K562 (cell line): ENCODE measurements around the gene OPCML. TPM values are rescaled to one million over a fixed set of nuclear protein-coding genes. Genes with fewer than 3 reads are reported as not detected.

ENCODE experiments used
- ATAC-seq: fragments of 200-7000 bp; cut with Tn5 transposase; 3 replicates; pipeline ENCODE4 v1.9.1; 2020; ENCODE audit warnings: moderate library complexity
- BruUV-seq: library from RNA; stranded (reverse); fragments of 400-500 nt; replicated peaks from 2 replicates; lab custom pipeline; 2021; lab: Mats Ljungman, UMichigan
- CTCF ChIA-PET: fragments of 300-600 bp; formaldehyde crosslinking; extraction: SDS; loops from one replicate; lab custom pipeline; 2021; ENCODE audit warnings: low intra/inter-chr PET ratio; lab: Yijun Ruan, JAX
- POLR2A ChIA-PET: fragments of 300-600, 350-650 bp; sonication (Branson Sonifier 250); formaldehyde crosslinking; extraction: SDS; loops from one replicate; lab custom pipeline; 2021; ENCODE audit warnings: antibody characterized with exemption, inconsistent platforms; lab: Yijun Ruan, JAX
- DNase-seq, 4 experiments: peaks; one replicate each; pipeline versions ENCODE4 v3.0.0 to v3.0.0-alpha.2; 2011 to 2018; ENCODE audit warnings: low spot score in 3 of 4, mixed read lengths in 3 of 4; ENCODE audit errors: extremely low read depth in 1 of 4
- FAIRE-seq: peaks from 2 replicates; lab custom pipeline; 2011; peaks lifted over from hg19 to GRCh38; lab: Jason Lieb, UNC
- H2AFZ ChIP-seq: 2 replicates; pipeline ENCODE4 v1.6.0; 2011; ENCODE audit warnings: low read depth, low read length, control low read depth, inconsistent platforms
- H3K27ac ChIP-seq: fragments of 200-600 bp; 3 replicates; pipeline ENCODE4 v1.8.0; 2011; ENCODE audit warnings: low read depth, mild to moderate bottlenecking, control low read depth, inconsistent platforms, low read length, moderate library complexity, mixed read lengths; ENCODE audit errors: extremely low read depth
- H3K27me3 ChIP-seq, 2 experiments: fragments of 300-600 bp in 1 of 2; 2 replicates in 1 of 2; 3 replicates in 1 of 2; pipeline versions ENCODE4 v1.6.0 to v1.8.0; 2011; ENCODE audit warnings: inconsistent platforms in 2 of 2, low read length in 2 of 2, mild to moderate bottlenecking in 1 of 2, mixed read lengths in 1 of 2, moderate library complexity in 1 of 2; ENCODE audit not compliant: control insufficient read depth in 2 of 2, insufficient read depth in 2 of 2
- H3K36me3 ChIP-seq: fragments of 300-600 bp; 3 replicates; pipeline ENCODE4 v1.8.0; 2011; ENCODE audit warnings: mild to moderate bottlenecking, low read length, inconsistent platforms; ENCODE audit not compliant: control insufficient read depth, insufficient read depth
- H3K4me1 ChIP-seq, 2 experiments: fragments of 200-600 bp in 1 of 2; replicated peaks in 1 of 2; 2 replicates in 1 of 2; 3 replicates in 1 of 2; pipeline versions ENCODE4 v1.5.1 to v1.8.0; 2011; ENCODE audit warnings: inconsistent platforms in 2 of 2, low read length in 2 of 2, mild to moderate bottlenecking in 1 of 2, mixed read lengths in 1 of 2, moderate library complexity in 1 of 2; ENCODE audit not compliant: control insufficient read depth in 2 of 2, insufficient read depth in 2 of 2
- H3K4me2 ChIP-seq: 2 replicates; pipeline ENCODE4 v1.6.1; 2011; ENCODE audit warnings: low read length, control low read depth, inconsistent platforms, mixed read lengths; ENCODE audit not compliant: insufficient read depth
- H3K4me3 ChIP-seq: fragments of 200-600 bp; sonication (generic), shearing (Covaris generic); 2 replicates; pipeline ENCODE4 v1.5.1; 2016; ENCODE audit warnings: control low read depth, inconsistent platforms
- H3K79me2 ChIP-seq: fragments of 200-600 bp; 3 replicates; pipeline ENCODE4 v1.8.0; 2011; ENCODE audit warnings: low read length, inconsistent platforms; ENCODE audit not compliant: control insufficient read depth, insufficient read depth
- H3K9ac ChIP-seq, 2 experiments: 2 replicates each; pipeline versions ENCODE4 v1.6.0 to v1.6.1; 2011; ENCODE audit warnings: low read depth in 2 of 2, low read length in 2 of 2, control low read depth in 1 of 2, inconsistent platforms in 1 of 2, mild to moderate bottlenecking in 1 of 2, mixed read lengths in 1 of 2; ENCODE audit not compliant: insufficient read depth in 1 of 2
- H3K9me1 ChIP-seq: one replicate; pipeline ENCODE4 v1.6.0; 2011; ENCODE audit warnings: inconsistent platforms, mild to moderate bottlenecking, low read length, moderate library complexity; ENCODE audit not compliant: control insufficient read depth, insufficient read depth
- H3K9me3 ChIP-seq: replicated peaks from 2 replicates; pipeline ENCODE4 v1.5.1; 2011; ENCODE audit warnings: low read depth, low read length, inconsistent platforms; ENCODE audit not compliant: control insufficient read depth, insufficient read depth
- H4K20me1 ChIP-seq: replicated peaks from 2 replicates; pipeline ENCODE4 v1.6.1; 2011; ENCODE audit warnings: low read length, inconsistent platforms, mixed read lengths; ENCODE audit not compliant: control insufficient read depth, insufficient read depth
- ATF7 ChIP-seq: fragments of 450-650 bp; IDR thresholded peaks from 2 replicates; pipeline ENCODE4 v1.7.1; 2014; ENCODE audit warnings: mild to moderate bottlenecking, moderate library complexity
- FOXM1 ChIP-seq, 2 experiments: fragments of 450-650 bp in 1 of 2; sonication (generic) in 1 of 2; formaldehyde crosslinking in 1 of 2; IDR thresholded peaks; 2 replicates each; pipeline versions ENCODE4 v1.6.1 to v1.9.0; 2017 to 2022; ENCODE audit warnings: low read depth in 2 of 2, mild to moderate bottlenecking in 2 of 2, missing genetic modification reagents in 1 of 2, moderate library complexity in 1 of 2
- GTF2E2 ChIP-seq: fragments of 200-800 bp; sonication (Bioruptor generic); IDR thresholded peaks from 2 replicates; pipeline ENCODE4 v1.6.1; 2016; ENCODE audit warnings: missing genetic modification characterization, missing compliant biosample characterization
- HDAC2 ChIP-seq: fragments of 450-650 bp; IDR thresholded peaks from 2 replicates; pipeline ENCODE4 v1.6.1; 2016; ENCODE audit warnings: mild to moderate bottlenecking
- MAFF ChIP-seq: IDR thresholded peaks from 2 replicates; pipeline ENCODE4 v1.6.1; 2012; ENCODE audit warnings: low read length, improper control_type of control experiment
- MECOM ChIP-seq: fragments of 250-450 bp; sonication (Bioruptor Pico); IDR thresholded peaks from 2 replicates; pipeline ENCODE4 v1.8.0; 2022; ENCODE audit warnings: inconsistent platforms
- NR2C1 ChIP-seq, 2 experiments: fragments of 450-650 bp; IDR thresholded peaks; 2 replicates each; pipeline ENCODE4 v1.6.1; 2017; ENCODE audit warnings: mild to moderate bottlenecking in 2 of 2, antibody characterized with exemption in 1 of 2, inconsistent platforms in 1 of 2, missing compliant biosample characterization in 1 of 2, missing genetic modification characterization in 1 of 2
- SETDB1 ChIP-seq: IDR thresholded peaks from one replicate; pipeline ENCODE4 v1.6.1; 2012; ENCODE audit warnings: low read length, control low read depth, inconsistent platforms
- SRSF7 ChIP-seq: fragments of 200-400 bp; formaldehyde crosslinking; optimal IDR thresholded peaks from 2 replicates; pipeline ENCODE3; 2017; ENCODE audit warnings: mild to moderate bottlenecking, low read depth, low read length
- ZNF143 ChIP-seq: sonication (generic); formaldehyde crosslinking; IDR thresholded peaks from 2 replicates; pipeline ENCODE4 v1.9.0; 2022; ENCODE audit warnings: mild to moderate bottlenecking, missing genetic modification reagents
- ZNF217 ChIP-seq: sonication (generic); formaldehyde crosslinking; IDR thresholded peaks from 2 replicates; pipeline ENCODE4 v1.8.0; 2022; ENCODE audit warnings: mild to moderate bottlenecking, missing genetic modification reagents
- ZNF699 ChIP-seq: fragments of 250-450 bp; sonication (Bioruptor Pico); IDR thresholded peaks from 2 replicates; pipeline ENCODE4 v1.8.0; 2021; ENCODE audit warnings: mild to moderate bottlenecking, moderate library complexity; ENCODE audit not compliant: insufficient replicate concordance
- WGBS: fragments of 100-300 bp; shearing (Covaris generic); methylation state at CpG from one replicate; pipeline ENCODE4 v1.1.6; 2016; ENCODE audit warnings: low coverage, mixed read lengths; ENCODE audit not compliant: insufficient coverage; ENCODE audit errors: missing lambda C conversion rate; 5-methylcytosine and 5-hydroxymethylcytosine counted together
- in situ Hi-C: fragments of 300-500 bp; cut with MboI; formaldehyde crosslinking; loops from 4 replicates; pipeline ENCODE4 v1.15.0; 2018; ENCODE audit warnings: inconsistent platforms, mixed read lengths
- intact Hi-C: fragments of 100-400 bp; cut with micrococcal nuclease; formaldehyde crosslinking; loops from 2 replicates; pipeline ENCODE4 v1.14.2; 2022
- polyA plus RNA-seq, 8 experiments: library from polyadenylated mRNA; depleted of rRNA in 4 of 8; stranded (reverse) in 5 of 8; unstranded in 3 of 8; fragments of >200 nt; fragmentation: Nextera tagmentation in 2 of 8; fragmentation: Illumina TruSeq in 1 of 8; extraction: Ambion mirVana in 2 of 8; extraction: Trizol in 1 of 8; gene quantifications; 2 replicates each; pipeline versions ENCODE4 v1.2.1 to v1.2.3, GENCODE V29; 2011 to 2014; ENCODE audit warnings: inconsistent platforms in 1 of 8, missing spikeins in 1 of 8
- total RNA-seq, 7 experiments: library from RNA; depleted of rRNA in 6 of 7; stranded (reverse); fragments of >200 nt in 6 of 7; fragmentation: Illumina TruSeq in 2 of 7; extraction: Trizol in 2 of 7; gene quantifications; 2 replicates each; pipeline versions ENCODE4 v1.2.1 to v1.2.3, GENCODE V29; 2011 to 2021; ENCODE audit warnings: low replicate concordance in 1 of 7
- TF ChIP-seq, protein P1 (sequence below): fragments of 250-450 bp; sonication (Bioruptor Pico); IDR thresholded peaks from 2 replicates; pipeline ENCODE4 v1.8.0; 2022; ENCODE audit warnings: moderate library complexity, mild to moderate bottlenecking, inconsistent platforms

OPCML gene
- total and polyA plus RNA-seq, 9 of the 15 experiments (the other 6 are each of a cell fraction or from before 2014, with no cell fraction given) = not detected

DNA sequence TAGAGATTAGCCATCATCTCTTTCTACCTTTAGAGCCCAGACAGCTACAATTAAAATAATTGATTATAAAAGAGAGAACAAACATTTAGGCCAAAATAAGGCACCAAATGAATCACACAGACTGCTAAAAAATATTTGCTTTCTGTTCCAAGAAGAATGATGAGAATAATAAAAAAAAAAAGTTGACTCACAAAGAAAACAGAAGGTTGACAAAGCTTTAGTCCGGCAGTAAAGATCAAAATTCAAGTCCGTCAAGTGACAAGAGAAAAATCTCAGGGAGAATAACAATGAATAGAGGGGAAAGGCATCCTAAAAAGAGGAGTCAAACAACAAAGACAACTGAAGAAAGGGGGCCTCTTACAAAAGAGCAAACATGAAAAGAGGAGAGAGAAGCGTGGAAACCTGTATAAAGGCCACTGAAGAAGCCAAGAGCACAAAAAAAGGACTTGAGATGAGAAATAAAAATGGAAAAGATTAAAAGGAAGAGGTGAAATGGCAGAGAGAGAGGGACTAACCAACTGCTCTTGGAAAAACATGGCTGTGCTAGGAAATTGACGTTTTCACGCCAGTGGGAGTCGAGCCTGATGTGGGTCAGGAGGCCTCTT is 910.2 kb downstream of the OPCML start:
- ATAC-seq = no peak
- Histone ChIP-seq H3K27ac (no peak overlapping the region), H3K9ac (no peak overlapping the region), H3K4me3 (no peak overlapping the region), H3K4me1 (no peaks in the 10 kb centered on the region), H3K79me2 (no peaks in the 10 kb centered on the region), H3K36me3 (no peaks in the 10 kb centered on the region), H4K20me1 (no peaks in the 10 kb centered on the region), H3K9me3 (no peaks in the 10 kb centered on the region), H3K9me1 (no peaks in the 10 kb centered on the region), H2AFZ (no peak overlapping the region), H3K27me3 (no peaks in the 10 kb centered on the region), H3K4me2 (no peak overlapping the region)
- no TSS peak for BruUV-seq
- intact Hi-C loops = no loop called here
- CTCF ChIA-PET = no interaction called here
- WGBS = 3% methylated on average over 6 of the region's 6 CpGs
- DNase-seq = no peak
- TF ChIP-seq NR2C1 (IDR thresholded peaks at IDR 0.05) (no peak), NR2C1 (tag; IDR thresholded peaks at IDR 0.05) (no peak), HDAC2 (no peak), ZNF217 (CRISPR knock-in tag) (no peak), FOXM1 (IDR thresholded peaks at IDR 0.05; ENCODE audit: low read depth) (no peak), FOXM1 (CRISPR knock-in tag; IDR thresholded peaks at IDR 0.05; ENCODE audit: low read depth) (no peak), SRSF7 (no peak), SETDB1 (no peak), ZNF699 (CRISPR knock-in tag) (no peak), MECOM (no peak), ZNF143 (no peak), MAFF (no peak), ATF7 (no peak), GTF2E2 (no peak)
- TF ChIP-seq, protein P1, sequence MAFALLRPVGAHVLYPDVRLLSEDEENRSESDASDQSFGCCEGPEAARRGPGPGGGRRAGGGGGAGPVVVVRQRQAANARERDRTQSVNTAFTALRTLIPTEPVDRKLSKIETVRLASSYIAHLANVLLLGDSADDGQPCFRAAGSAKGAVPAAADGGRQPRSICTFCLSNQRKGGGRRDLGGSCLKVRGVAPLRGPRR = no peak
- FAIRE-seq = no peak
- POLR2A ChIA-PET = no interaction called here
- in situ Hi-C loops = no loop called here
